Mesothelial cell of epicardium (in vitro differentiated cells): ENCODE results near the gene CCDC158. TPM values are rescaled to one million over a fixed set of nuclear protein-coding genes. Genes with fewer than 3 reads are reported as not detected.

ENCODE experiments used
- DNase-seq, 2 experiments: peaks; one replicate each; pipeline ENCODE4 v3.0.0; 2021; ENCODE audit warnings: low spot score in 2 of 2; ENCODE audit not compliant: unreplicated experiment in 2 of 2
- H3K27ac Mint-ChIP-seq: 2 replicates; pipeline ENCODE4 v1.8.0; 2021; ENCODE audit warnings: mixed read lengths
- H3K27me3 Mint-ChIP-seq: 2 replicates; pipeline ENCODE4 v1.8.0; 2021; ENCODE audit warnings: low read depth, mixed read lengths
- H3K36me3 Mint-ChIP-seq: 2 replicates; pipeline ENCODE4 v1.8.0; 2021; ENCODE audit warnings: mixed read lengths
- H3K4me1 Mint-ChIP-seq: 2 replicates; pipeline ENCODE4 v1.8.0; 2021; ENCODE audit warnings: mixed read lengths
- H3K4me3 Mint-ChIP-seq: 2 replicates; pipeline ENCODE4 v1.8.0; 2021; ENCODE audit warnings: mild to moderate bottlenecking, moderate library complexity, mixed read lengths
- H3K9me3 Mint-ChIP-seq: 2 replicates; pipeline ENCODE4 v1.8.0; 2021; ENCODE audit warnings: mixed read lengths
- total RNA-seq: library from RNA; stranded (reverse); gene quantifications from 3 replicates; pipeline ENCODE4 v1.2.1, GENCODE V29; 2021
- TF ChIP-seq, protein P1 (sequence below): fragments of 200-600 bp; sonication (generic); IDR thresholded peaks from one replicate; pipeline ENCODE4 v1.5.0; 2021; ENCODE audit warnings: antibody characterized with exemption; ENCODE audit not compliant: unreplicated experiment

The CCDC158 gene
- total RNA-seq, 1 donor from 2014 or later = not detected

DNA sequence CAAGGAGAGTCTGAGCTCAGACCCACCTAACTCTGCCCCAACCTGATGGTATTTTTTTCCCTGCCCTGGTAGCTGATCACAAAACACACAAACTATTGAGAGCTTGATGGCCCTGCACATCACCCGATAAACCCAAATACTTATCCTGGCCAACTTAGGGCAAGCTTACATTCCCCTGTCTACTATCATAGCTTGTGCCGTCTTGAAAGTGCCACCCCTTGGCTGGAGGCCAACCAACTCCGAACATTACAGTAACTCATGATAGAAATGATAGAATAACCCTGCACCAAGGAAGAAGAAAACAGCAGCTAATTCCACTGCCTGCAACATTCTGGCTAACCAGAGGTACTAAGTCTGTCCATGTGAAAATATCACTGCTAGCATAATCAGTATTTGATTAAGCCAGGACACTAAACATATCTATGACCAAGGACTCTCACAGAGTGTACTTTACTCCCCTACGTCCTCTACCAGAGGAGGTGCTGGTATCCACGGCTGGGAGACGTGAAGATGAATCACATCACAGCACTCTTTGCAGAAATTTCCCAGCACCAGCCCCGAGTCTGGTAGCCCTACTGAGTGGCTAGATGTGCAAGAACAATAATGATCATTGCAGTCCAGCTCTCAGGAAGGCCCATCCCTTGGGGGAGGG is 105.5 kb downstream of the CCDC158 start:
- no peaks in the 10 kb centered on the region for H3K4me1 Mint-ChIP-seq
- TF ChIP-seq, protein P1, sequence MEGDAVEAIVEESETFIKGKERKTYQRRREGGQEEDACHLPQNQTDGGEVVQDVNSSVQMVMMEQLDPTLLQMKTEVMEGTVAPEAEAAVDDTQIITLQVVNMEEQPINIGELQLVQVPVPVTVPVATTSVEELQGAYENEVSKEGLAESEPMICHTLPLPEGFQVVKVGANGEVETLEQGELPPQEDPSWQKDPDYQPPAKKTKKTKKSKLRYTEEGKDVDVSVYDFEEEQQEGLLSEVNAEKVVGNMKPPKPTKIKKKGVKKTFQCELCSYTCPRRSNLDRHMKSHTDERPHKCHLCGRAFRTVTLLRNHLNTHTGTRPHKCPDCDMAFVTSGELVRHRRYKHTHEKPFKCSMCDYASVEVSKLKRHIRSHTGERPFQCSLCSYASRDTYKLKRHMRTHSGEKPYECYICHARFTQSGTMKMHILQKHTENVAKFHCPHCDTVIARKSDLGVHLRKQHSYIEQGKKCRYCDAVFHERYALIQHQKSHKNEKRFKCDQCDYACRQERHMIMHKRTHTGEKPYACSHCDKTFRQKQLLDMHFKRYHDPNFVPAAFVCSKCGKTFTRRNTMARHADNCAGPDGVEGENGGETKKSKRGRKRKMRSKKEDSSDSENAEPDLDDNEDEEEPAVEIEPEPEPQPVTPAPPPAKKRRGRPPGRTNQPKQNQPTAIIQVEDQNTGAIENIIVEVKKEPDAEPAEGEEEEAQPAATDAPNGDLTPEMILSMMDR = no peak
- H3K9me3 Mint-ChIP-seq = peaks cover 39% of the 10 kb centered on the region
- DNase-seq = no peak
- no peak overlapping the region for H3K4me3 Mint-ChIP-seq
- peaks cover 7% of the 10 kb centered on the region for H3K36me3 Mint-ChIP-seq
- no peak overlapping the region for H3K27ac Mint-ChIP-seq
- no peaks in the 10 kb centered on the region for H3K27me3 Mint-ChIP-seq

DNA sequence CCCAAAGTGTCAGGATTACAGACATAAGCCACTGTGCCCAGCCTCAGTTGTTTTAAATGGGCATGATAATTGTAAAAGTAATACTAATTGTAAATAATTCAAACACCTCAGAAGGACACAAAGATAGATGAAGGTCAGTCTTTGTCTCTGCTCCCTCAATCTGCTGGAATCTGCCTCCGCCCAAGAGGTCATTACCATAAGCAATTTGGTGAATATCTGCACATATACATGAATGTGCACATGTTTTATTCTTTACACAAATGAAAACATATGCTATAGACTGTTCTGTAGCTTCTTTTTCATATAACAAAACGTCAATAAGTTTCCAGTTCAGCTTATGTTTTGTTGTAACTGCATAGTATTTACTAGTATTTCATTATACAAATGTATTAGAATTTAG is 107.4 kb downstream of the CCDC158 start:
- H3K27ac Mint-ChIP-seq = no peak overlapping the region
- TF ChIP-seq, protein P1 = no peak
- H3K36me3 Mint-ChIP-seq = peaks cover 15% of the 10 kb centered on the region
- DNase-seq = no peak
- no peaks in the 10 kb centered on the region for H3K27me3 Mint-ChIP-seq
- no peak overlapping the region for H3K4me3 Mint-ChIP-seq
- peaks cover 27% of the 10 kb centered on the region for H3K9me3 Mint-ChIP-seq
- H3K4me1 Mint-ChIP-seq = peaks cover 3% of the 10 kb centered on the region

DNA sequence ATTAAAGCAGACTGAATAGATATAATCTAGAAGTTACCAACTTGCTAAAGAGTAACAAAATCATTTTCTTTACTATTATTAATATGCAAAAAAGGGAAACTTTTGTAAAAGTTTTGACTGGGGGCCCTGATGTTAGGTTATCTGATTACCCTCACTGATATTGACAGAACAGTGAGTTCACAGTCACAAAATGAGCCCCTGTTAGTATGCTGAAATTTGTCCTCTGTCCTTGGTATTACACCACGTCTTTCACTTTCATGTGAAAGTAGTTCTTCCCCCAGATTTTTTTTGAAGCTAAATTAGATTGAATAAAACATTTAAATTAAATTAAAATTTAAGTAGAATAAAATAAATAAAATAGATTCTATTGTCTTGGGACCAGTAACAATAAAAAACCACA is 108.5 kb downstream of the CCDC158 start:
- Mint-ChIP-seq H3K4me3 (no peak overlapping the region), H3K27me3 (no peaks in the 10 kb centered on the region), H3K27ac (no peak overlapping the region), H3K9me3 (peaks cover 16% of the 10 kb centered on the region), H3K4me1 (peaks cover 6% of the 10 kb centered on the region), H3K36me3 (peaks cover 15% of the 10 kb centered on the region)
- no peak for DNase-seq
- TF ChIP-seq, protein P1 = no peak

DNA sequence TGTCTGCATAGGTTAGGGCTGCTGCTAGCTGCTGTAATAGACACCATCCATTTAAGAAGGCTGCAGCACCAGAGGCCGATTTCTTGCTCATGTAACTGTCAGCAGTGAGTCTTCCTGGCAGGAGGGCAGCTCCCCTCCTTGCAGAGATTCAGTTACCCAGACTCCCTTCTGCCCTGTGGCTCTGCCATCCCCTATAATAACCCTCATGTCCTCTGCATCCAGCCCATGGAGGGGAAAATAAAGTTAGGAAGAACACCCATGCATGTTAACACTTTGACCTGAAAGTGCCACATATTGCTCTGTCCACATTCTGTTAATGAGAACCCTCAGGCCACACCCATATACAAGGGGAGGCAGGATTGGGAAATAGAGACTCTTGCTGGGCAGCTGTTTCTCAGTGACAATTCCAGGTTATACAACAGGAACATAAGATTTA is 109.0 kb downstream of the CCDC158 start:
- H3K27ac Mint-ChIP-seq = no peak overlapping the region
- peaks cover 9% of the 10 kb centered on the region for H3K4me1 Mint-ChIP-seq
- H3K36me3 Mint-ChIP-seq = peaks cover 12% of the 10 kb centered on the region
- no peak overlapping the region for H3K4me3 Mint-ChIP-seq
- DNase-seq = no peak
- TF ChIP-seq, protein P1 = no peak
- H3K9me3 Mint-ChIP-seq = peaks cover 10% of the 10 kb centered on the region
- no peaks in the 10 kb centered on the region for H3K27me3 Mint-ChIP-seq

DNA sequence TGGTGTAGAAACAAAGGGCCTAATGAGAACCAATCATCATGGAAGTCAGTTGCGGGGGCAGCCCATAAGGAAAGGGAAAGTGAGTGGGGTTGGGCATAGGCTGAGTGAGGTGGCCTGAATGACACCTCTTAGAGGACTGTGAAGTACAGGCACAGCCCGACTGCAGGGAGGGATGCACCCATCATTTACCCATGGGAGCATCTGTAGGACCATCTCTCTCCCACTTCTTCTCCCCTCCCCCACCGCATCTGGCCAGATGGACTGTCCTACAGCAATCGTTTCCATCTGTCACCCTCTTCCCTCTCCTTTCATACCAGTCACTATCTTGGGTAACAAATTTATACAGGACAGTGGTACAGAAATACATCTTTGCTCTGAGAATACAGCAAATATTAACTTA is 110.3 kb downstream of the CCDC158 start:
- H3K27ac Mint-ChIP-seq = no peak overlapping the region
- no peak overlapping the region for H3K4me3 Mint-ChIP-seq
- TF ChIP-seq, protein P1 = no peak
- H3K4me1 Mint-ChIP-seq = peaks cover 9% of the 10 kb centered on the region
- H3K9me3 Mint-ChIP-seq = no peaks in the 10 kb centered on the region
- peaks cover 8% of the 10 kb centered on the region for H3K36me3 Mint-ChIP-seq
- H3K27me3 Mint-ChIP-seq = no peaks in the 10 kb centered on the region
- DNase-seq = no peak
